HEK293T (cell line): ENCODE measurements around the gene RRP1B.
"Not testable (repeated sequence)": the region's sequence is repeated elsewhere in the genome, so short reads cannot be mapped to it uniquely, and the experiment has no call there.

Experiments used
- CTCF ChIA-PET: fragments of 350-600 bp; formaldehyde crosslinking; extraction: SDS; loops from one replicate; lab custom pipeline; 2021; ENCODE audit warnings: antibody characterized with exemption, inconsistent platforms; lab: Yijun Ruan, JAX
- POLR2A ChIA-PET: fragments of 350-600 bp; formaldehyde crosslinking; extraction: SDS; loops from one replicate; lab custom pipeline; 2020; ENCODE audit warnings: antibody characterized with exemption, inconsistent platforms; lab: Yijun Ruan, JAX
- DNase-seq: peaks from one replicate; pipeline ENCODE4 v3.0.0; 2012; ENCODE audit warnings: mixed read lengths; ENCODE audit errors: extremely low spot score
- ARNT ChIP-seq: fragments of 450-650 bp; IDR thresholded peaks from 2 replicates; pipeline ENCODE4 v1.6.1; 2017; ENCODE audit warnings: mild to moderate bottlenecking
- BHLHE40 ChIP-seq: fragments of 450-650 bp; IDR thresholded peaks from 2 replicates; pipeline ENCODE4 v1.6.1; 2016; ENCODE audit warnings: mild to moderate bottlenecking, moderate library complexity, borderline replicate concordance
- CTBP1 ChIP-seq: fragments of 450-650 bp; IDR thresholded peaks from 2 replicates; pipeline ENCODE4 v1.6.1; 2016; ENCODE audit warnings: borderline replicate concordance
- ELF4 ChIP-seq: fragments of 450-650 bp; IDR thresholded peaks from 2 replicates; pipeline ENCODE4 v1.6.1; 2017; ENCODE audit warnings: antibody characterized with exemption
- FOXA1 ChIP-seq: fragments of 450-650 bp; IDR thresholded peaks from 2 replicates; pipeline ENCODE4 v1.6.1; 2016; ENCODE audit warnings: mild to moderate bottlenecking
- FOXK2 ChIP-seq: fragments of 450-650 bp; IDR thresholded peaks from 2 replicates; pipeline ENCODE4 v1.6.1; 2016; ENCODE audit warnings: mild to moderate bottlenecking
- FOXM1 ChIP-seq: fragments of 450-650 bp; IDR thresholded peaks from 2 replicates; pipeline ENCODE4 v1.6.1; 2017; ENCODE audit warnings: mild to moderate bottlenecking, borderline replicate concordance
- HDGF ChIP-seq: fragments of 450-650 bp; IDR thresholded peaks from 2 replicates; pipeline ENCODE4 v1.6.1; 2017; ENCODE audit warnings: antibody characterized with exemption, borderline replicate concordance
- L3MBTL2 ChIP-seq: fragments of 450-650 bp; conservative IDR thresholded peaks from 2 replicates; pipeline ENCODE4 v1.6.1; 2016; ENCODE audit warnings: mild to moderate bottlenecking
- LEF1 ChIP-seq: fragments of 450-650 bp; IDR thresholded peaks from 2 replicates; pipeline ENCODE4 v1.6.1; 2017; ENCODE audit warnings: mild to moderate bottlenecking, borderline replicate concordance
- NFRKB ChIP-seq: fragments of 450-650 bp; IDR thresholded peaks from 2 replicates; pipeline ENCODE4 v1.6.1; 2016; ENCODE audit warnings: mild to moderate bottlenecking, moderate library complexity
- PKNOX1 ChIP-seq: fragments of 450-650 bp; IDR thresholded peaks from 2 replicates; pipeline ENCODE4 v1.6.1; 2016
- SP1 ChIP-seq: fragments of 450-650 bp; IDR thresholded peaks from 2 replicates; pipeline ENCODE4 v1.6.1; 2017
- SUZ12 ChIP-seq: fragments of 450-650 bp; IDR thresholded peaks from 2 replicates; pipeline ENCODE4 v1.6.1; 2016; ENCODE audit warnings: mild to moderate bottlenecking
- TARDBP ChIP-seq: fragments of 450-650 bp; IDR thresholded peaks from 2 replicates; pipeline ENCODE4 v1.6.1; 2016
- ZNF384 ChIP-seq: fragments of 450-650 bp; IDR thresholded peaks from 2 replicates; pipeline ENCODE4 v1.6.1; 2016

RRP1B gene

GRCh38 chr21:43645136-43645891, 14.0 kb upstream of the RRP1B start:
- peak; percentile 56 for DNase-seq
- POLR2A ChIA-PET, result no interaction called here
- TF ChIP-seq SUZ12 (no peak), L3MBTL2 (no peak), PKNOX1 (no peak), CTBP1 (no peak), HDGF (no peak), FOXM1 (no peak), FOXK2 (no peak), ELF4 (no peak), NFRKB (no peak), BHLHE40 (no peak), SP1 (no peak)
- CTCF ChIA-PET, result interaction anchor here (0.6 to 1.4 kb wide), 4 partner anchors 34 to 865 kb away, joined by 3 read pairs; no protein-coding TSS in a partner anchor

- CTCF ChIA-PET, result interaction anchor here (0.6 to 1.1 kb wide), 5 partner anchors 35 to 866 kb away, joined by 3 read pairs; no protein-coding TSS in a partner anchor
- POLR2A ChIA-PET, result no interaction called here
- TF ChIP-seq FOXK2, result no peak
- 0 out of 2 replicates have a peak, but pooled peaks have one; percentile 19 for TF ChIP-seq ZNF384
- DNase-seq, result no peak
These were observed 13.4 kb upstream of the RRP1B start for GRCh38 chr21:43645976-43646375.

GRCh38 chr21:43646550-43647260, 12.7 kb upstream of the RRP1B start:
- ChIA-PET CTCF (interaction anchor here (0.6 to 1.1 kb wide), 3 partner anchors 36 to 181 kb away, joined by 3 read pairs; no protein-coding TSS in a partner anchor), POLR2A (no interaction called here)
- TF ChIP-seq FOXA1, result no peak
- no peak for TF ChIP-seq LEF1
- TF ChIP-seq L3MBTL2, result no peak
- TF ChIP-seq SP1, result no peak
- TF ChIP-seq FOXK2, result no peak
- TF ChIP-seq TARDBP, result no peak
- peak; percentile 93 for TF ChIP-seq PKNOX1
- no peak for TF ChIP-seq ELF4
- DNase-seq, result peak; percentile 94

- ChIA-PET CTCF (no interaction called here), POLR2A (no interaction called here)
- TF ChIP-seq TARDBP (no peak), LEF1 (no peak), CTBP1 (no peak), L3MBTL2 (no peak), NFRKB (no peak), PKNOX1 (no peak), BHLHE40 (no peak), ELF4 (no peak), FOXM1 (no peak), FOXA1 (no peak), SUZ12 (no peak), ARNT (no peak), HDGF (no peak), FOXK2 (no peak), SP1 (no peak), ZNF384 (no peak)
These were observed 11.2 kb upstream of the RRP1B start for GRCh38 chr21:43648171-43648570.

GRCh38 chr21:43651926-43652325, 7.4 kb upstream of the RRP1B start:
- CTCF ChIA-PET, POLR2A ChIA-PET, DNase-seq: not testable (repeated sequence)

More at GRCh38 chr21:43648171-43648570, 11.2 kb upstream of the RRP1B start:
- DNase-seq, result no peak

- TF ChIP-seq FOXK2 (no peak), ZNF384 (no peak), BHLHE40 (no peak), CTBP1 (no peak), TARDBP (no peak), NFRKB (no peak), ELF4 (no peak), L3MBTL2 (no peak), FOXM1 (no peak), FOXA1 (no peak), LEF1 (no peak), PKNOX1 (no peak), HDGF (no peak), SUZ12 (no peak), ARNT (no peak), SP1 (no peak)
- ChIA-PET CTCF (interaction anchor here (0.6 kb wide), 1 partner anchor 645 kb away, joined by 3 read pairs; no protein-coding TSS in a partner anchor), POLR2A (no interaction called here)
- no peak for DNase-seq
These were observed 6.7 kb upstream of the RRP1B start for GRCh38 chr21:43652616-43653015.
